ENCODE results near the gene RANBP10. TPM values are rescaled to one million over a fixed set of nuclear protein-coding genes. Genes with fewer than 3 reads are reported as not detected.

Gene RANBP10
- total and polyA plus RNA-seq, 9 of the 15 experiments (the other 6 are each of a cell fraction or from before 2014, with no cell fraction given), result 0.61 to 19.3 (median 5.9) TPM

DNA sequence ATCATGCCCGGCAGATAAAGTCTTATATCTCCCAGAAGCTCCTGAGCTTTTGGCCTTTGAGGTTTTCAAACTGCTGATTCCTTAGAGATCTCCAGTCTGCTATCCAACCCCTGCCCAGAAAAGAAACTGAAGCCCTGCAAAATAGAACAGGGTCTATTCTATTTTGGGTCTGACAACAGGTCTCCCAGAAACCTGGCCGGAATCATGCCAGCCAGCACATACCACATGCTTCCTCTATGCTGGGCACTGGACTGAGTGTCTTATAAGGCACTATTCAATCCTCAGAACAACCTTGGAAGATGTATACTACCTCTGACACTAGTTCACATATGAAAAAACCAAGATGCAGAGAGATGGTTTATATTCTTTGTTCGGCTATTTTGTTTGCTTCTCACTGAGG, 66.0 kb downstream of the RANBP10 start (continued):
- TF ChIP-seq TGIF2 (CRISPR knock-in tag; IDR thresholded peaks at IDR 0.05), result no peak
- TF ChIP-seq, protein P1, sequence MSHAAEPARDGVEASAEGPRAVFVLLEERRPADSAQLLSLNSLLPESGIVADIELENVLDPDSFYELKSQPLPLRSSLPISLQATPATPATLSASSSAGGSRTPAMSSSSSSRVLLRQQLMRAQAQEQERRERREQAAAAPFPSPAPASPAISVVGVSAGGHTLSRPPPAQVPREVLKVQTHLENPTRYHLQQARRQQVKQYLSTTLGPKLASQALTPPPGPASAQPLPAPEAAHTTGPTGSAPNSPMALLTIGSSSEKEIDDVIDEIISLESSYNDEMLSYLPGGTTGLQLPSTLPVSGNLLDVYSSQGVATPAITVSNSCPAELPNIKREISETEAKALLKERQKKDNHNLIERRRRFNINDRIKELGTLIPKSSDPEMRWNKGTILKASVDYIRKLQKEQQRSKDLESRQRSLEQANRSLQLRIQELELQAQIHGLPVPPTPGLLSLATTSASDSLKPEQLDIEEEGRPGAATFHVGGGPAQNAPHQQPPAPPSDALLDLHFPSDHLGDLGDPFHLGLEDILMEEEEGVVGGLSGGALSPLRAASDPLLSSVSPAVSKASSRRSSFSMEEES (CRISPR knock-in tag; IDR thresholded peaks at IDR 0.05), result no peak
- no peak for TF ChIP-seq SMAD1 (IDR thresholded peaks at IDR 0.05; ENCODE audit: low read depth, low read length, partially characterized antibody)

DNA sequence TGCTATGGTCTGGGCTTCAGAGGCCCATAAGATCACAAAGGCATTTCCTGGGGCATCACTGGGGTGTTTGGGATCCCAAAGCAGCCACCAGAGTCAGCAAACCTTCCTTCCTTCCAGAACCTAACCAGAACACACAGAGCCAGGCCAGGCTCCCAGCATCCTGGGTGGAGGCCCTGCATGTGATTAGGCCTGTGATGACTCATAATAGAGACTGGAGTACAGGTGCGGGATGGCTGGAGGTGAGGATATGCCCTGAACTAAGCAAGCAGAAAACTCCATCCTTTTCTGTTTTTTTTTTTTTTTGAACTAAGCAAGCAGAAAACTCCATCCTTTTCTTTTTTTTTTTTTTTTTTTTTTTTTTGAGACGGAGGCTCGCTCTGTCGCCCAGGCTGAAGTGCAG, 69.5 kb downstream of the RANBP10 start:
- peaks cover 13 to 14% of the 10 kb centered on the region in 2 experiments; a peak in 3 of 5 replicates for H3K4me1 ChIP-seq (replicated peaks in 1 of 2; ENCODE audit: control insufficient read depth in 2 of 2, insufficient read depth in 2 of 2, low read length in 2 of 2)
- H3K36me3 ChIP-seq (ENCODE audit: control insufficient read depth, insufficient read depth, low read length), result peaks cover 37% of the 10 kb centered on the region; the same call in 2 of the 3 replicates
- 0 out of 2 replicates have a peak, but pooled peaks cover 4% of the 10 kb centered on the region for H4K20me1 ChIP-seq (replicated peaks; ENCODE audit: control insufficient read depth, insufficient read depth, low read length)
- CTCF ChIA-PET (ENCODE audit: low intra/inter-chr PET ratio), result no interaction called here
- no peak overlapping the region for H3K9ac ChIP-seq (ENCODE audit: insufficient read depth in 1 of 2, low read depth in 2 of 2, low read length in 2 of 2)
- no peak overlapping the region for H3K27ac ChIP-seq (ENCODE audit: extremely low read depth, low read depth, low read length)
- H2AFZ ChIP-seq (ENCODE audit: low read depth, low read length), result no peak overlapping the region
- DNase-seq (ENCODE audit: extremely low read depth in 1 of 4, low spot score in 3 of 4), result peak in 1 of 4 experiments; percentile 27
- 88% methylated on average over 2 of the region's 4 CpGs for WGBS (ENCODE audit: insufficient coverage, low coverage, missing lambda C conversion rate)
- no peak overlapping the region for H3K4me2 ChIP-seq (ENCODE audit: insufficient read depth, low read length)
- H3K9me1 ChIP-seq (ENCODE audit: control insufficient read depth, insufficient read depth, low read length), result no peaks in the 10 kb centered on the region
- intact Hi-C loops (cut with micrococcal nuclease) (no loop called here), in situ Hi-C loops (cut with MboI) (no loop called here)
- no peak overlapping the region for H3K4me3 ChIP-seq
- H3K9me3 ChIP-seq (replicated peaks; ENCODE audit: control insufficient read depth, insufficient read depth, low read depth, low read length), result no peaks in the 10 kb centered on the region
- H3K27me3 ChIP-seq (ENCODE audit: control insufficient read depth in 2 of 2, insufficient read depth in 2 of 2, low read length in 2 of 2), result no peaks in the 10 kb centered on the region
- FAIRE-seq, result no peak
- TF ChIP-seq, protein P2, sequence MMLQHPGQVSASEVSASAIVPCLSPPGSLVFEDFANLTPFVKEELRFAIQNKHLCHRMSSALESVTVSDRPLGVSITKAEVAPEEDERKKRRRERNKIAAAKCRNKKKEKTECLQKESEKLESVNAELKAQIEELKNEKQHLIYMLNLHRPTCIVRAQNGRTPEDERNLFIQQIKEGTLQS (IDR thresholded peaks at IDR 0.05), result peak; percentile 54
- TF ChIP-seq, protein P2 (CRISPR knock-in tag; conservative IDR thresholded peaks at IDR 0.05), result no peak
- 0 out of 2 replicates have a peak, but pooled peaks have one; percentile 27 for TF ChIP-seq FOSL1 (tag; conservative IDR thresholded peaks at IDR 0.05)
- TF ChIP-seq, protein P3, sequence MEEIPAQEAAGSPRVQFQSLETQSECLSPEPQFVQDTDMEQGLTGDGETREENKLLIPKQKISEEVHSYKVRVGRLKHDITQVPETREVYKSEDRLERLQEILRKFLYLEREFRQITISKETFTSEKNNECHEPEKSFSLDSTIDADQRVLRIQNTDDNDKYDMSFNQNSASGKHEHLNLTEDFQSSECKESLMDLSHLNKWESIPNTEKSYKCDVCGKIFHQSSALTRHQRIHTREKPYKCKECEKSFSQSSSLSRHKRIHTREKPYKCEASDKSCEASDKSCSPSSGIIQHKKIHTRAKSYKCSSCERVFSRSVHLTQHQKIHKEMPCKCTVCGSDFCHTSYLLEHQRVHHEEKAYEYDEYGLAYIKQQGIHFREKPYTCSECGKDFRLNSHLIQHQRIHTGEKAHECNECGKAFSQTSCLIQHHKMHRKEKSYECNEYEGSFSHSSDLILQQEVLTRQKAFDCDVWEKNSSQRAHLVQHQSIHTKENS (CRISPR knock-in tag; IDR thresholded peaks at IDR 0.05), result no peak
- peak; percentile 21; the same call in 1 of the 2 replicates for TF ChIP-seq JUND (IDR thresholded peaks at IDR 0.05; ENCODE audit: borderline replicate concordance, low read depth, low read length)
- no peak for TF ChIP-seq JUND (tag; IDR thresholded peaks at IDR 0.05; ENCODE audit: borderline replicate concordance, low read depth, low read length)
- no TSS peak for BruUV-seq (replicated peaks)
- POLR2A ChIA-PET, result no interaction called here
- no peaks in the 10 kb centered on the region for H3K79me2 ChIP-seq (ENCODE audit: control insufficient read depth, insufficient read depth, low read length)
- no peak for ATAC-seq
